ENCODE data around the gene GALNT10.

The GALNT10 gene

GRCh38 chr5:154179846-154180710, 10.5 kb upstream of the GALNT10 start:
- no peak for DNase-seq (ENCODE audit: low read depth)

GRCh38 chr5:154181161-154181560, 9.4 kb upstream of the GALNT10 start:
- no peak for DNase-seq (ENCODE audit: low read depth)

- no peak for DNase-seq (ENCODE audit: low read depth)
Observed at GRCh38 chr5:154189256-154189818, 1.2 kb upstream of the GALNT10 start.

- DNase-seq (ENCODE audit: low read depth): no peak
Observed at GRCh38 chr5:154189819-154190594, 526 bp upstream of the GALNT10 start.

GRCh38 chr5:154191467-154192261, 1.1 kb downstream of the GALNT10 start:
- DNase-seq (ENCODE audit: low read depth): no peak

GRCh38 chr5:154193283-154193682, 2.8 kb downstream of the GALNT10 start:
- no peak for DNase-seq (ENCODE audit: low read depth)

GRCh38 chr5:154193701-154194121, 3.2 kb downstream of the GALNT10 start:
- no peak for DNase-seq (ENCODE audit: low read depth)

- no peak for DNase-seq (ENCODE audit: low read depth)
Observed at GRCh38 chr5:154194345-154195329, 4.1 kb downstream of the GALNT10 start.

- no peak for DNase-seq (ENCODE audit: low read depth)
Observed at GRCh38 chr5:154196281-154196680, 5.7 kb downstream of the GALNT10 start.

GRCh38 chr5:154196955-154197652, 6.6 kb downstream of the GALNT10 start:
- DNase-seq (ENCODE audit: low read depth): no peak

- no peak for DNase-seq (ENCODE audit: low read depth)
Observed at GRCh38 chr5:154197801-154198491, 7.4 kb downstream of the GALNT10 start.

- no peak for DNase-seq (ENCODE audit: low read depth)
Observed at GRCh38 chr5:154198611-154199230, 8.2 kb downstream of the GALNT10 start.

- DNase-seq (ENCODE audit: low read depth): no peak
Observed at GRCh38 chr5:154199263-154199662, 8.7 kb downstream of the GALNT10 start.

- no peak for DNase-seq (ENCODE audit: low read depth)
Observed at GRCh38 chr5:154199671-154200220, 9.2 kb downstream of the GALNT10 start.

GRCh38 chr5:154200221-154200620, 9.7 kb downstream of the GALNT10 start:
- no peak for DNase-seq (ENCODE audit: low read depth)

- no peak for DNase-seq (ENCODE audit: low read depth)
Observed at GRCh38 chr5:154201108-154201769, 10.7 kb downstream of the GALNT10 start.

GRCh38 chr5:154202379-154203260, 12.1 kb downstream of the GALNT10 start:
- DNase-seq (ENCODE audit: low read depth): no peak

Measured in non-pigmented ciliary epithelial cell (primary cell).